Measurements from ENCODE around the gene DBI.
"Not testable (repeated sequence)": the region's sequence is repeated elsewhere in the genome, so short reads cannot be mapped to it uniquely, and the experiment has no call there.

Gene DBI

DNA sequence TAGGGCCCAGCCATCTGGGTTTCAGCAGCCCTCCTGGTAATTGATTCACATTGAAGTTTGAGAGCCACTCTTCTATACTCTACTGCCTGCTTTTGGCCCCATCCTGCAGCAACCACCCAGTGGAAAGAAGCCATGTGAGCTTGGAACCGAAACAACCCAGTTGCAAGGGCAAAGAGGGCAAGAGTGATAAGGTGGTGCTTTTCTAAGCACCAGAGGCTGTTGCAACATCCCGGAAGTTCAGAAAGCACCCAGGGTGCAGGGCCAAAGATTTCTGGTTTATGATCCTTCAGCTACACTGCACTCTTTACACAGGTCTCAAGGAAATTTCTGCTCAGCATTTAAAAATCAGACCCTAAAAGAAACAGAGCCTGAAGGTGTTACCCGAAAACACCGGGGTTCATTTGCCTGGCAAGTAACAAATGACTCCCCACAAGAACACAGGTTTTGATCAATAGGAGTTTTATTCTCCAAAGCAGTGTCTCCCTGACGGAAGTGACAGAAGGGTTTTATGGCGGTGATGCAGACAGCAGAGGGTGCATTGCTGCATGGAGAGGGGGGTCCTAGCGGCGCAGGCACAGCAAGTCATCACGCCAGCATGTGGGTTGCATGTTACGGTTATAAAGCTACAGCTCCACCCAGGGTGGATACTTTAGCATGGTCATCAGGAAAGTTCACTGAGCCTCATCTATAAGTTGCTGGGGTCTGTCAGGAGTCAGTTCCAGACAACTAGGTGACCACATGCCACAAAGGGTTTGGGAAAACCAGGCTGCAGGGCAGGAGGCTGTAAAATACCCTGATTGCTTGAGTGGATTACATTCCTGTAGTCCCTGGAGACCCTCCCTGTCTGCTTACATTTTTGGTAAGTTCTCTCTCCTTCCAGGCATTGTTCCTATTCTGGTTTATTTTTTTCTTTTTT, 36.1 kb downstream of the DBI start:
- no peak for DNase-seq

DNA sequence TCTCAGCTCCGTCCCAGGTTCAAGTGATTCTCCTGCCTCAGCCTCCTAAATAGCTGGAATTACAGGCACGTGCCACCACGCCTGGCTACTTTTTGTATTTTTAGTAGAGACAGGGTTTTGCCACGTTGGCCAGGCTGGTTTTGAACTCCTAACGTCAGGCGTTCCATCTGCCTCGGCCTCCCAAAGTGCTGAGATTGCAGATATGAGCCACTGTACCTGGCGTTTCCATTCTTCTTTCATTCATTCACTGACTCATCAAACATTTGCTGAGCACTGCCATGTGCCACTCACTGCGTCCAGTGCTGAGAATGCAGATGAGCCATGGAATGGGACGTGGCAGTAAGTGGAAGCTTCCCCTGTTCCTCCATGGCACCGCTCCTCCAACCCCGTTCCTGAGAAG, 36.8 kb downstream of the DBI start:
- not testable (repeated sequence) for DNase-seq

- no peak for DNase-seq
These were observed 38.4 kb downstream of the DBI start for GRCh38 chr2:119405151-119405550.

- no peak for DNase-seq
These were observed 40.8 kb downstream of the DBI start for GRCh38 chr2:119407430-119408220.

DNA sequence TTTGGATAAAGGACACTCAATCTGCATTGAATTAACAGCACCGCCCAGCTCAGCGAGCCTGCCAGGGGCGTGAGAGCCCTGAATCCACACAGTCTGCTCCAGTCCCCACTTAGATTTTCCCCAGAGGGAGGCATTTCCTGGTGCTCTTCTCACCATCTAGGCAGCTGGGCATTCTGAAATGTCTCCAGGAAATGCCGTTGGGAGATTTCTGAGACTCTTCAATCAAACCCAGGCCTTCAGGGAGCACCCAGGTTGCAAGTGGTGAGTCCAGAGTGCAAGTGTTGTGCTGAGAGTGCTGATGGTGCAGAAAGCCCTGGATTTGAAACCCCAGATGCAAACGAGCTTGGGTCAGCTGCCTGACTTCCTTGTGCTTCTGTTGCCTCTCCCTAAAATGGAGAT, 41.4 kb downstream of the DBI start:
- no peak for DNase-seq

- no peak for DNase-seq
These were observed 42.7 kb downstream of the DBI start for GRCh38 chr2:119409506-119409905.

- no peak for DNase-seq
These were observed 48.1 kb downstream of the DBI start for GRCh38 chr2:119414894-119415293.

DNA sequence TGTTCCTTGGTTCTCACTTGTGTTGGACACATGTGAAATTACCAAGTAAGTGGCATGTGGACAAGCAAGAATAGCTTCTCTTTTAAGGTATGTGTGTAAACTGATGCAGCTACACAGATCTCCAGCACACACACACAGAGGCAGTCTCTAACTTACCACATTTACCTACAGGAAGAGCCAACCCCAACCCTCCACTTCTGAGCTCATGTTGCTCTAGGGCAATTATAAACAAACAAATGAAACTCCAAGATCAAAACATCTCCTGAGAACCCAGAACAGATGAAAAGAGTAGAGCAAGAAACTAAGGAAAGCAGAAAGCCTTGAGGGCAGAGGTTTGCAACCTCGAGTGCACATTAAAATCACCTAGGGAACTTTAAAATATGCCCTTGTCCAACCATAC, 48.9 kb downstream of the DBI start:
- DNase-seq: no peak

GRCh38 chr2:119416299-119416923, 49.6 kb downstream of the DBI start:
- no peak for DNase-seq

- DNase-seq: no peak
These were observed 51.1 kb downstream of the DBI start for GRCh38 chr2:119417908-119418307.

GRCh38 chr2:119419065-119419464, 52.3 kb downstream of the DBI start:
- no peak for DNase-seq

DNA sequence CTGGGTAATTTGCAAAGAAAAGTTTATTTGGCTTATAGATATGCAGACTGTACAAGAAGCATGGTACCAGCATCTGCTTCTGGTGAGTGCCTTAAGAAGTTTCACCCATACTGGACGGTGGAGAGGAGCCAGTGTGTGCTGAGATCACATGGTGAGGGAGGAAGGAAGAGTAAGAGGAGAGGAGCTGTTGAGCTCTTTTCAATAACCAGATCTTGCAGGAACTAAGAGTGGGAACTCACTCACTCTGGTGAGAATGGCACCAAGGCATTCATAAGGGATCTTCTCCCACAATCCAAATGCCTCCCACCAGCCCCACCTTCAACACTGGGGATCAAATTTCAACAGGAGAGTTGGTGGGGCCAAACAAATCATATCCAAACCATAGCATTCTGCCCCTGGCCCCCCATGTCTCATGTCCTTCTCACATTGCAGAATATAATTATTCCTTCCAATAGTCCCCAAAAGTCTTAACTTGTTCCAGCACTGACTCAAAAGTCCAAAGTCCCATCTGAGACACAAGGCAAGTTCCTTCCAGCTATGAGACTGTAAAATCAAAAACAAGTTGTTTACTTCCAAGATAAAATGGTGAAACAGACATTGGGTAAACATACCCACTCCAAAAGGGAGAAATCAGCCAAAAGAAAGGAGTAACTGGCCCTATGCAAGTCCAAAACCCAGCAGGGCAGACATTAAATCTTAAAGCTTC, 53.2 kb downstream of the DBI start:
- no peak for DNase-seq

GRCh38 chr2:119421304-119421703, 54.5 kb downstream of the DBI start:
- no peak for DNase-seq

- DNase-seq: no peak
These were observed 55.0 kb downstream of the DBI start for GRCh38 chr2:119421741-119422140.
